ENCODE results near the gene P4HA2. TPM values are rescaled to one million over a fixed set of nuclear protein-coding genes. Genes with fewer than 3 reads are reported as not detected.

P4HA2 gene
- total RNA-seq, 2 donors from 2014 or later = 53.7 to 79.6 TPM

GRCh38 chr5:132269635-132270334 lies 42.1 kb upstream of the P4HA2 start:
- peaks cover 19% of the 10 kb centered on the region for H3K4me1 ChIP-seq
- H3K9ac ChIP-seq (ENCODE audit: low read depth in 2 of 2, low read length in 2 of 2) = no peak overlapping the region
- no peaks in the 10 kb centered on the region for H3K36me3 ChIP-seq
- H3K27ac ChIP-seq = no peak overlapping the region
- H3K9me3 ChIP-seq = no peaks in the 10 kb centered on the region
- no peak overlapping the region for H3K4me3 ChIP-seq
- no peaks in the 10 kb centered on the region for H3K27me3 ChIP-seq
- TF ChIP-seq CTCF (IDR thresholded peaks at IDR 0.05) = no peak
- intact Hi-C loops (cut with DNase I) = loop anchor here (10.0 kb wide), 1 partner anchor 105 kb away; no protein-coding TSS in a partner anchor
- no peak for DNase-seq

DNA sequence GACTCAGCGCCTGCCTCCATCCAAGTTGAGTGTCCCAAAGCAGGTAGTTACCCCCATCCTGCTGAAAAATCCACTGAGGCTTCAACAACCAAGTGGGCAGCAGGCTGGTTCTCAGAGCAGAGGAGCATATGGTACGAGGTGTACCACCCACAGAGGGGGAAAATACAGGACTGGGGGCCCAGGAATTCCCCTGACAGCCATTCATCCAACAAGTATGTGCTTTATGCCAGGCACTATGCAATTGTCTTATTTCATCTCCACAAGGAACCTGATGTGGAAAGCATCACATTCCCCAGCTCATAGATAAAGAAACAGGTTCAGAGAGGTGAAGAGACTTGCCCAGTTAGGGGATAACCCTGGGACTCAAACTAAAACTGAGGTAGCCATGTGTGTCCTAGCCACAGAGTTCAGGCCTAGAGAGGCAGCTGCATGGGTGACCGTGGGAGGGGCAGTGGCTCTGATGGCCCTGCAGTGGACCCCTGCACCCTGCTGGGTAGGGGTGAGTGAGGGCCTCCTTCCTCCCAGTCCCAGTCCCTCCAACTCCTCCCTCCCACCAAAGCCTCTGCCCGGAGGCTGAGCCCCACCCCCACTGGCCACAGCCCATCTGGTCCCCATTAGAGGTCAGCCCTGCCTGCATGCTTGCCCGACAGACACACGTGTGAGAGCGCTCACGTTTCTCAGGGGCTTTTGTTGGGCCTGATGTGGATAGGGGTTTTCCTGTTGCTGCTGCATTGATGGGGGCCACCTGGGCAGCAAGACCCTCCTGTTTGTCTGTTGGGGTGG lies 41.3 kb upstream of the P4HA2 start:
- H3K4me3 ChIP-seq = no peak overlapping the region
- no peak overlapping the region for H3K9ac ChIP-seq (ENCODE audit: low read depth in 2 of 2, low read length in 2 of 2)
- intact Hi-C loops (cut with DNase I) = no loop called here
- H3K9me3 ChIP-seq = no peaks in the 10 kb centered on the region
- no peaks in the 10 kb centered on the region for H3K36me3 ChIP-seq
- no peak for TF ChIP-seq CTCF (IDR thresholded peaks at IDR 0.05)
- peaks cover 16% of the 10 kb centered on the region for H3K4me1 ChIP-seq
- DNase-seq = no peak
- no peak overlapping the region for H3K27ac ChIP-seq
- no peaks in the 10 kb centered on the region for H3K27me3 ChIP-seq

DNA sequence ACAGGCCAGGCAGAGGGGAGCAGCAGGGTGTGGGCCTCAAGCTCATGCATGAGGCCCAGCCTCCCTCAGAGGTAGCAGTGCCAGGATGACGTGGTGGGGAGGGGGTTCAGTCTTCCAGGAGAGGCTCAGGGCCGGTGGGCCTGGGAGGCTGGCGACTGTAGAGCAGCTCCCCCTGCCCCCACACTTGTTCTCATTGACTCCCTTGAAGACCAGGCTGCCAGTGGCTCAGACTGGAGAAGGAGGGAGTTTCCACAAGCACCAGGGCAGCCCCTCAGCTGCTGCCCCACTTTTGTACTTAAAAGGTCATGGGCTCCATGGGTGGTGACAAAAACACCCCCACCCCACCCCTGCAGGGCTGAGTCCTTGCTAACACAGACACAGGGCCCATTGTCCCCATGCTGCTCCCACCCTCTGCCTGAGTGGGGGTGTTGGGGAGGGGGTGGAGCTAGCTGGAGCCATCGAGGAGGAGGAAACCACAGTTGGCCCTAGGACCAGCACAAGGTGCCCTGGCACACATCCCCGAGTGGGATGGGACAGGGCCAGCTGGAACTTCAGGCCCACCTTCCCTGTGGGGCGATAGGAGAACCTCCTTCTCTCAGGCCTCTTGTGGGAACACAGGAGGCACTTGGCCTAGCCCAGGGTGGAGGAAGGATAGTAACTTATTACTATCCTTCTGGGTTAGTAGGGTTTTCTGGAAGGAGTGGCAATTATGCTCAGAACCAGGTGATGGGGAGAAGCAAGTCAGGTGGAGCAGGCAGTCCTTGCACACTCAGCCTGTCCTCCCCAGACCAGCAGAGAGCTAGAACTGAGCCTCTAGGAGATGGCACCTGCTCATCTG lies 40.5 kb upstream of the P4HA2 start:
- peaks cover 20% of the 10 kb centered on the region for H3K4me1 ChIP-seq
- no peak overlapping the region for H3K27ac ChIP-seq
- no peaks in the 10 kb centered on the region for H3K36me3 ChIP-seq
- no peak for DNase-seq
- H3K4me3 ChIP-seq = no peak overlapping the region
- H3K27me3 ChIP-seq = no peaks in the 10 kb centered on the region
- H3K9me3 ChIP-seq = no peaks in the 10 kb centered on the region
- intact Hi-C loops (cut with DNase I) = no loop called here
- H3K9ac ChIP-seq (ENCODE audit: low read depth in 2 of 2, low read length in 2 of 2) = no peak overlapping the region
- TF ChIP-seq CTCF (IDR thresholded peaks at IDR 0.05) = no peak

DNA sequence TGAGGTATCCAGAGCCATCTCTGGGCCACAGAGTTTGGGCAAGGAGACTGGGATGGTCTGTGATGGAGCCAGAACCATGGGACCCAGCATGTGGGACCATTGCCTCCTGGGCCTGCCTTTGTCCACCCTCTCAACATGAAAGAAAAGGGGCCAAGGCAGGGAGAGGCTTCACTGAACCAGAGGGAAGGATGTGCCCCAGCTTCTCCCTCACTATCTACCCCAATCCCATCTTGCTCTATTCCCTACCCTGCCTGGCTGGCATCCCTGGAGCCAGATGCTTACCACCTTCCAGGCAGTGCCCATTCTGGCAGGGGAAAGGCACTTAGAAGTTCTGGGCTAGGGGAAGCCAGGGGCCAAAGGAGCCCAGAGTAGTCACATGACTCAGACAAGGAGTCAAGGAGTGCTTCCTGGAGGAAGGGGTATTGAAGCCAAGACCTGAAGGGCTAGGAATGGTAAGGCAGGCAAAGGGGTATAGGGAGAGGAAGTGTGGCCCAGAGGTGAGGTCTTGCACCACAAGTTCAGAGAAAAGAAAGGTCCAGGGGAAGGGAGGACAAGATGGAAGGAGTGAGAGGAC lies 39.6 kb upstream of the P4HA2 start:
- Histone ChIP-seq H3K9ac (ENCODE audit: low read depth in 2 of 2, low read length in 2 of 2) (no peak overlapping the region), H3K9me3 (no peaks in the 10 kb centered on the region), H3K36me3 (no peaks in the 10 kb centered on the region), H3K4me1 (peaks cover 20% of the 10 kb centered on the region), H3K4me3 (no peak overlapping the region), H3K27ac (no peak overlapping the region), H3K27me3 (no peaks in the 10 kb centered on the region)
- intact Hi-C loops (cut with DNase I) = no loop called here
- TF ChIP-seq CTCF (IDR thresholded peaks at IDR 0.05) = no peak
- no peak for DNase-seq

DNA sequence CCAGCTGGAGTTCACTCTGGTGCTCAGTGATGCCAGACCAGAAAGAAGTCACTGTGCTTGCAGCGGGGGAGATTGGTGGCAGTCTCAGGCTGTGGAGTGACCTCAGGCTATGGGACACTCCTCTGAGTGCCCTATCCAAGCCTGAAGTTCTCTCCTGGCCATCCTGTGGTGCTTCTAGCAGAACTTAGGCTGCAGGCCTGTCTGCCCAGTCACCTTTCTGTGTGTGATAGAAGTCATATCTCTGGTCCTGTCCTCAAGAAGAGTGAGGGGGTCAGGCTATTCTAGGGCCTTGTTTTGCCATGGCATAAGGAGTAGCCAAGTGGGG lies 39.1 kb upstream of the P4HA2 start:
- no peaks in the 10 kb centered on the region for H3K9me3 ChIP-seq
- no peak overlapping the region for H3K9ac ChIP-seq (ENCODE audit: low read depth in 2 of 2, low read length in 2 of 2)

More for the DNA sequence above, 39.1 kb upstream of the P4HA2 start:
- TF ChIP-seq CTCF (IDR thresholded peaks at IDR 0.05) = no peak
- intact Hi-C loops (cut with DNase I) = no loop called here
- H3K27ac ChIP-seq = no peak overlapping the region
- peaks cover 20% of the 10 kb centered on the region for H3K4me1 ChIP-seq
- H3K4me3 ChIP-seq = no peak overlapping the region
- no peaks in the 10 kb centered on the region for H3K36me3 ChIP-seq
- no peaks in the 10 kb centered on the region for H3K27me3 ChIP-seq
- DNase-seq = peak; percentile 16

Data from colonic mucosa (tissue), 4 donors.